ENCODE measurements around the gene PCED1A.

Gene PCED1A

GRCh38 chr20:2846698-2847097 is 6.2 kb upstream of the PCED1A start:
- H3K27ac ChIP-seq: no peak overlapping the region
- no peak for TF ChIP-seq ZFX (IDR thresholded peaks at IDR 0.05)
- no peak for TF ChIP-seq CTCF (conservative IDR thresholded peaks at IDR 0.05)

- TF ChIP-seq CTCF (conservative IDR thresholded peaks at IDR 0.05) (no peak), ZFX (IDR thresholded peaks at IDR 0.05) (no peak)
- no peak overlapping the region for H3K27ac ChIP-seq
Measured at GRCh38 chr20:2845607-2846006, 5.2 kb upstream of the PCED1A start.

- H3K27ac ChIP-seq: peak overlapping the region; percentile 99
- TF ChIP-seq CTCF (conservative IDR thresholded peaks at IDR 0.05) (no peak), ZFX (IDR thresholded peaks at IDR 0.05) (no peak)
Measured at GRCh38 chr20:2840967-2841531, 594 bp upstream of the PCED1A start.

GRCh38 chr20:2839732-2840137 is 720 bp downstream of the PCED1A start:
- H3K27ac ChIP-seq: peak overlapping the region; percentile 99
- TF ChIP-seq CTCF (conservative IDR thresholded peaks at IDR 0.05): no peak
- no peak for TF ChIP-seq ZFX (IDR thresholded peaks at IDR 0.05)

GRCh38 chr20:2838847-2839671 is 1.4 kb downstream of the PCED1A start:
- no peak for TF ChIP-seq CTCF (conservative IDR thresholded peaks at IDR 0.05)
- no peak for TF ChIP-seq ZFX (IDR thresholded peaks at IDR 0.05)
- H3K27ac ChIP-seq: peak overlapping the region; percentile 99

- TF ChIP-seq ZFX (IDR thresholded peaks at IDR 0.05): no peak
- no peak for TF ChIP-seq CTCF (conservative IDR thresholded peaks at IDR 0.05)
- no peak overlapping the region for H3K27ac ChIP-seq
Measured at GRCh38 chr20:2838170-2838797, 2.2 kb downstream of the PCED1A start.
